Trophoblast cell (in vitro differentiated cells and primary cell): ENCODE results near the gene SECISBP2L.

Source experiments
- DNase-seq, 2 donors: peaks; one replicate each; pipeline ENCODE4 v3.0.0-alpha.2; 2016
- H2AFZ ChIP-seq: 2 replicates; pipeline ENCODE4 v1.6.1; 2013; ENCODE audit warnings: low read length, moderate library complexity, mild to moderate bottlenecking; ENCODE audit not compliant: insufficient read depth, poor library complexity
- H2AK5ac ChIP-seq: 2 replicates; pipeline ENCODE4 v1.6.1; 2013; ENCODE audit warnings: mild to moderate bottlenecking, low read length
- H2BK120ac ChIP-seq: 2 replicates; pipeline ENCODE4 v1.6.1; 2013; ENCODE audit warnings: low read length, mild to moderate bottlenecking, moderate library complexity; ENCODE audit not compliant: insufficient read depth, poor library complexity
- H2BK12ac ChIP-seq: 2 replicates; pipeline ENCODE4 v1.6.1; 2013; ENCODE audit warnings: mild to moderate bottlenecking, low read length, moderate library complexity
- H2BK5ac ChIP-seq: 2 replicates; pipeline ENCODE4 v1.6.1; 2013; ENCODE audit warnings: low read length, low read depth, moderate library complexity, mild to moderate bottlenecking; ENCODE audit not compliant: poor library complexity
- H3K14ac ChIP-seq: 2 replicates; pipeline ENCODE4 v1.6.1; 2013; ENCODE audit warnings: mild to moderate bottlenecking, low read length
- H3K18ac ChIP-seq: 2 replicates; pipeline ENCODE4 v1.6.1; 2013; ENCODE audit warnings: mild to moderate bottlenecking, low read length
- H3K23ac ChIP-seq: 2 replicates; pipeline ENCODE4 v1.6.1; 2013; ENCODE audit warnings: low read length
- H3K27ac ChIP-seq: 2 replicates; pipeline ENCODE4 v1.5.1; 2013; ENCODE audit warnings: low read depth, mild to moderate bottlenecking, inconsistent platforms, low read length, moderate library complexity
- H3K27me3 ChIP-seq: 2 replicates; pipeline ENCODE4 v1.6.1; 2013; ENCODE audit warnings: inconsistent platforms, mild to moderate bottlenecking, low read length, moderate library complexity; ENCODE audit not compliant: insufficient read depth
- H3K36me3 ChIP-seq, 2 experiments: 1 replicate in 1 of 2; 2 replicates in 1 of 2; pipeline ENCODE4 v1.6.1; 2013; ENCODE audit warnings: low read length in 2 of 2, mild to moderate bottlenecking in 2 of 2, moderate library complexity in 1 of 2; ENCODE audit not compliant: insufficient read depth in 2 of 2, control insufficient read depth in 1 of 2
- H3K4ac ChIP-seq: 2 replicates; pipeline ENCODE4 v1.6.1; 2013; ENCODE audit warnings: low read depth, mild to moderate bottlenecking, low read length, moderate library complexity
- H3K4me1 ChIP-seq, 2 experiments: 1 replicate in 1 of 2; 2 replicates in 1 of 2; pipeline ENCODE4 v1.6.1; 2013; ENCODE audit warnings: low read length in 2 of 2, mild to moderate bottlenecking in 2 of 2, moderate library complexity in 1 of 2; ENCODE audit not compliant: insufficient read depth in 2 of 2, control insufficient read depth in 1 of 2
- H3K4me2 ChIP-seq: 2 replicates; pipeline ENCODE4 v1.6.1; 2013; ENCODE audit warnings: inconsistent platforms, mild to moderate bottlenecking, low read length, moderate library complexity
- H3K4me3 ChIP-seq: 2 replicates; pipeline ENCODE4 v1.5.1; 2013; ENCODE audit warnings: mild to moderate bottlenecking, low read depth, low read length, inconsistent platforms
- H3K79me1 ChIP-seq: one replicate; pipeline ENCODE4 v1.6.1; 2013; ENCODE audit warnings: low read length
- H3K79me2 ChIP-seq: 2 replicates; pipeline ENCODE4 v1.6.1; 2013; ENCODE audit warnings: low read length, mild to moderate bottlenecking; ENCODE audit not compliant: control insufficient read depth, insufficient read depth, poor library complexity
- H3K9ac ChIP-seq: 2 replicates; pipeline ENCODE4 v1.6.1; 2013; ENCODE audit warnings: mild to moderate bottlenecking, low read length
- H3K9me3 ChIP-seq: 2 replicates; pipeline ENCODE4 v1.6.1; 2013; ENCODE audit warnings: low read depth, mild to moderate bottlenecking, control low read depth, inconsistent platforms, low read length; ENCODE audit not compliant: insufficient read depth
- H4K12ac ChIP-seq: 2 replicates; pipeline ENCODE4 v1.6.1; 2013; ENCODE audit warnings: low read depth, mild to moderate bottlenecking, low read length, moderate library complexity
- H4K8ac ChIP-seq: 2 replicates; pipeline ENCODE4 v1.6.1; 2013; ENCODE audit warnings: low read depth, mild to moderate bottlenecking, low read length, moderate library complexity
- H4K91ac ChIP-seq: one replicate; pipeline ENCODE4 v1.6.1; 2013; ENCODE audit warnings: low read depth, mild to moderate bottlenecking, low read length, moderate library complexity
- WGBS: extraction: QIAGEN DNeasy Blood & Tissue Kit; methylation state at CpG from one replicate; pipeline ENCODE4 v1.1.7; 2013; ENCODE audit warnings: missing lambda C conversion rate; ENCODE audit not compliant: insufficient read length, insufficient coverage; ENCODE audit errors: extremely low coverage; 5-methylcytosine and 5-hydroxymethylcytosine counted together

The SECISBP2L gene

GRCh38 chr15:48955370-48955769, 90.9 kb downstream of the SECISBP2L start:
- Histone ChIP-seq H4K8ac (no peak overlapping the region), H3K9ac (no peak overlapping the region), H3K23ac (no peak overlapping the region), H3K4me2 (no peak overlapping the region), H3K14ac (no peak overlapping the region), H4K91ac (no peak overlapping the region), H4K12ac (no peak overlapping the region), H3K79me2 (no peaks in the 10 kb centered on the region), H2AFZ (no peak overlapping the region), H2BK12ac (no peak overlapping the region), H3K4ac (no peak overlapping the region), H2AK5ac (no peak overlapping the region), H3K4me1 (peaks cover 3% of the 10 kb centered on the region in 2 experiments), H3K36me3 (no peaks in the 10 kb centered on the region), H2BK120ac (no peak overlapping the region), H2BK5ac (no peak overlapping the region), H3K4me3 (no peak overlapping the region), H3K27me3 (no peaks in the 10 kb centered on the region), H3K27ac (no peak overlapping the region), H3K9me3 (no peaks in the 10 kb centered on the region), H3K18ac (no peak overlapping the region), H3K79me1 (no peaks in the 10 kb centered on the region)
- WGBS: no CpG with 5 or more reads among the region's 4 CpGs
- DNase-seq: no peak

GRCh38 chr15:48954538-48954937, 91.7 kb downstream of the SECISBP2L start:
- Histone ChIP-seq H4K12ac (no peak overlapping the region), H3K36me3 (no peaks in the 10 kb centered on the region), H3K14ac (no peak overlapping the region), H2BK120ac (no peak overlapping the region), H3K79me1 (no peaks in the 10 kb centered on the region), H3K18ac (no peak overlapping the region), H2BK12ac (no peak overlapping the region), H4K91ac (no peak overlapping the region), H2AK5ac (no peak overlapping the region), H2BK5ac (no peak overlapping the region), H4K8ac (no peak overlapping the region), H3K9me3 (no peaks in the 10 kb centered on the region), H3K27me3 (no peaks in the 10 kb centered on the region), H3K4ac (no peak overlapping the region), H3K4me1 (peaks cover 3% of the 10 kb centered on the region in 2 experiments), H3K23ac (no peak overlapping the region), H3K27ac (no peak overlapping the region), H3K9ac (no peak overlapping the region), H2AFZ (no peak overlapping the region), H3K4me2 (no peak overlapping the region), H3K79me2 (no peaks in the 10 kb centered on the region), H3K4me3 (no peak overlapping the region)
- WGBS: no CpG with 5 or more reads among the region's 5 CpGs
- peak; percentile 46 to 69 for DNase-seq

- Histone ChIP-seq H3K23ac (no peak overlapping the region), H2BK12ac (no peak overlapping the region), H3K79me2 (no peaks in the 10 kb centered on the region), H3K9me3 (no peaks in the 10 kb centered on the region), H3K14ac (no peak overlapping the region), H3K18ac (no peak overlapping the region), H4K12ac (no peak overlapping the region), H3K4me3 (no peak overlapping the region), H3K27ac (no peak overlapping the region), H4K8ac (no peak overlapping the region), H2AFZ (no peak overlapping the region), H3K9ac (no peak overlapping the region), H3K4me1 (no peaks in the 10 kb centered on the region), H3K4me2 (no peak overlapping the region), H4K91ac (no peak overlapping the region), H3K27me3 (no peaks in the 10 kb centered on the region), H2BK120ac (no peak overlapping the region), H3K79me1 (no peaks in the 10 kb centered on the region), H2BK5ac (no peak overlapping the region), H3K36me3 (no peaks in the 10 kb centered on the region), H2AK5ac (no peak overlapping the region), H3K4ac (no peak overlapping the region)
- no CpG with 5 or more reads among the region's 1 CpG for WGBS
- DNase-seq: no peak
Observed at GRCh38 chr15:48946840-48947187, 99.4 kb downstream of the SECISBP2L start.

DNA sequence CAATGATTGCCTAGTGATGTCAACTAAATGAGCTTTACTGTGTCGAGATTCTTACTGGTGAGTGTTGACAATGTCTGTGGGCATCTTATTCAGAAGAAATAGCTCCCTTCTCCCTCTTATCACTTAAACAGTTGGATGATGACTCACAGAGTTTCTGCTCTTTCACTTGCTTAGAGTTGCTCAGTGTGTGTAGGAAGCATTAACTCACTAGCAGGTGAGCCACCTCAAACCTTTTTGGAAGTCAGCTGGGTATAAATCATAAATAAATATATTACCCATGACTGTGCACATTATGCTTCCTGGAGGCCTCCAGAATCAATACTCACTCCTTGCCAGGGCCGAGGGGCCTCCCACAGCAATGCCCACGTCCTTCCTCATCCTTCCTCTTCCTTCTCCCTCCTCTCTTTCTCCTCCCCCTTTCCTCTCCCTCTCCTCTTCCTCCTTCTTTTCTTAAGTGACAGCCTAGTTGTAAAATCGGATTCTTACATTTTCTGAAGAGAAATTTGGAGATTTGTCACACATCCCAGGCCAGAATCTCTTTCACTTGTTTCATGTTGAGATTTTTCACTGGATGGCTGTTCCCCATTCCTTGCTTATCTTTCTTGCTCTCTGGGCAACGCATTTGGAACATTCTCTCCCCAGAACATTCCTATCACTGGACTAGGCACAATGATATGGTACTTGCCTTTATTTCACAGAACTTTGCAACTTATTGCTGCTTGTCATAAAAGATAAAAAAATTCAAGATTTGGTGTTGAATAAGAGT, 100.0 kb downstream of the SECISBP2L start:
- Histone ChIP-seq H3K27ac (no peak overlapping the region), H3K4me3 (no peak overlapping the region), H3K79me2 (no peaks in the 10 kb centered on the region), H3K36me3 (no peaks in the 10 kb centered on the region), H2BK120ac (no peak overlapping the region), H3K9me3 (no peaks in the 10 kb centered on the region), H3K4ac (no peak overlapping the region), H3K18ac (no peak overlapping the region), H3K9ac (no peak overlapping the region), H2BK5ac (no peak overlapping the region), H4K12ac (no peak overlapping the region), H3K23ac (no peak overlapping the region), H2AK5ac (no peak overlapping the region), H2BK12ac (no peak overlapping the region), H3K14ac (no peak overlapping the region), H3K27me3 (no peaks in the 10 kb centered on the region), H4K8ac (no peak overlapping the region), H3K4me2 (no peak overlapping the region), H3K4me1 (no peaks in the 10 kb centered on the region), H4K91ac (no peak overlapping the region), H2AFZ (no peak overlapping the region), H3K79me1 (no peaks in the 10 kb centered on the region)
- DNase-seq: peak in 1 of 2 donors; percentile 60
- WGBS: no CpG with 5 or more reads among the region's 5 CpGs
